SK-N-SH (cell line): ENCODE measurements around the gene ZNF80.
"Not testable (repeated sequence)": the region's sequence is repeated elsewhere in the genome, so short reads cannot be mapped to it uniquely, and the experiment has no call there.

ENCODE experiments used
- CHD2 ChIP-seq: fragments of 150-350 bp; IDR thresholded peaks from 2 replicates; pipeline ENCODE4 v1.6.1; 2018; ENCODE audit warnings: low read length; ENCODE audit not compliant: partially characterized antibody
- CTCF ChIP-seq: fragments of 200-600 bp; sonication (generic); IDR thresholded peaks from 2 replicates; pipeline ENCODE4 v1.6.1; 2017; ENCODE audit warnings: antibody characterized with exemption, mild to moderate bottlenecking, moderate library complexity
- FOSL2 ChIP-seq: IDR thresholded peaks from 2 replicates; pipeline ENCODE4 v1.4.0; 2012; ENCODE audit warnings: low read depth, mild to moderate bottlenecking, moderate library complexity, borderline replicate concordance
- GATA2 ChIP-seq: sonication (generic); formaldehyde crosslinking; IDR thresholded peaks from 2 replicates; pipeline ENCODE4 v1.5.0; 2020; ENCODE audit warnings: mild to moderate bottlenecking, missing genetic modification reagents
- MAX ChIP-seq: IDR thresholded peaks from 2 replicates; pipeline ENCODE4 v1.4.0; 2012; ENCODE audit warnings: low read depth
- MEF2A ChIP-seq: IDR thresholded peaks from 2 replicates; pipeline ENCODE4 v1.4.0; 2012; ENCODE audit warnings: low read depth, borderline replicate concordance
- NRF1 ChIP-seq: IDR thresholded peaks from 2 replicates; pipeline ENCODE4 v1.6.1; 2012; ENCODE audit warnings: low read depth, mild to moderate bottlenecking, low read length
- POLR2AphosphoS5 ChIP-seq: IDR thresholded peaks from 2 replicates; pipeline ENCODE4 v1.6.1; 2012; ENCODE audit warnings: low read depth, low read length
- RAD21 ChIP-seq: IDR thresholded peaks from 2 replicates; pipeline ENCODE4 v1.6.1; 2012; ENCODE audit warnings: mild to moderate bottlenecking, low read length
- REST ChIP-seq: IDR thresholded peaks from 2 replicates; pipeline ENCODE4 v1.6.1; 2012; ENCODE audit warnings: mild to moderate bottlenecking, low read depth, low read length, moderate library complexity
- RFX5 ChIP-seq: IDR thresholded peaks from 2 replicates; pipeline ENCODE4 v1.6.1; 2012; ENCODE audit warnings: mild to moderate bottlenecking, improper control_type of control experiment, low read length
- TAF1 ChIP-seq: IDR thresholded peaks from 2 replicates; pipeline ENCODE4 v1.6.1; 2012; ENCODE audit warnings: low read depth, mild to moderate bottlenecking, low read length, moderate library complexity, borderline replicate concordance
- USF2 ChIP-seq: fragments of 150-350 bp; IDR thresholded peaks from 2 replicates; pipeline ENCODE4 v1.6.1; 2017; ENCODE audit warnings: antibody characterized with exemption, low read length, low read depth, borderline replicate concordance
- YY1 ChIP-seq: IDR thresholded peaks from 2 replicates; pipeline ENCODE4 v1.4.0; 2012; ENCODE audit warnings: low read depth, mild to moderate bottlenecking

- not testable (repeated sequence) for TF ChIP-seq CTCF; YY1; REST; CHD2; MAX; NRF1; POLR2AphosphoS5; GATA2 (CRISPR knock-in tag); TAF1; FOSL2; MEF2A; RFX5; RAD21; USF2
Measured at GRCh38 chr3:114276856-114277255, 39.5 kb upstream of the ZNF80 start.
